Measurements from ENCODE around the gene PAK4.
"Not testable (repeated sequence)": the region's sequence is repeated elsewhere in the genome, so short reads cannot be mapped to it uniquely, and the experiment has no call there.

Gene PAK4

GRCh38 chr19:39130337-39131254 is 5.0 kb downstream of the PAK4 start:
- no peak for DNase-seq (ENCODE audit: low read depth)

- DNase-seq (ENCODE audit: low read depth), result no peak
These were observed 5.7 kb downstream of the PAK4 start for GRCh38 chr19:39131255-39131755.

GRCh38 chr19:39132344-39132969 is 6.9 kb downstream of the PAK4 start:
- DNase-seq (ENCODE audit: low read depth), result no peak

- no peak for DNase-seq (ENCODE audit: low read depth)
These were observed 8.1 kb downstream of the PAK4 start for GRCh38 chr19:39133431-39134270.

GRCh38 chr19:39135701-39136100 is 10.1 kb downstream of the PAK4 start:
- DNase-seq (ENCODE audit: low read depth), result no peak

GRCh38 chr19:39136225-39136940 is 10.8 kb downstream of the PAK4 start:
- DNase-seq (ENCODE audit: low read depth), result no peak

- no peak for DNase-seq (ENCODE audit: low read depth)
These were observed 11.5 kb downstream of the PAK4 start for GRCh38 chr19:39137131-39137530.

- no peak for DNase-seq (ENCODE audit: low read depth)
These were observed 12.9 kb downstream of the PAK4 start for GRCh38 chr19:39138221-39139211.

GRCh38 chr19:39139305-39139874 is 13.8 kb downstream of the PAK4 start:
- no peak for DNase-seq (ENCODE audit: low read depth)

- DNase-seq (ENCODE audit: low read depth), result no peak
These were observed 14.4 kb downstream of the PAK4 start for GRCh38 chr19:39139971-39140453.

GRCh38 chr19:39140594-39140993 is 15.0 kb downstream of the PAK4 start:
- DNase-seq (ENCODE audit: low read depth), result no peak

- DNase-seq (ENCODE audit: low read depth), result no peak
These were observed 16.3 kb downstream of the PAK4 start for GRCh38 chr19:39141929-39142328.

GRCh38 chr19:39142630-39143029 is 17.0 kb downstream of the PAK4 start:
- no peak for DNase-seq (ENCODE audit: low read depth)

- not testable (repeated sequence) for DNase-seq (ENCODE audit: low read depth)
These were observed 18.2 kb downstream of the PAK4 start for GRCh38 chr19:39143757-39144289.

GRCh38 chr19:39144290-39145071 is 18.9 kb downstream of the PAK4 start:
- DNase-seq (ENCODE audit: low read depth), result no peak

- DNase-seq (ENCODE audit: low read depth), result no peak
These were observed 19.8 kb downstream of the PAK4 start for GRCh38 chr19:39145180-39145953.

GRCh38 chr19:39146091-39146490 is 20.5 kb downstream of the PAK4 start:
- no peak for DNase-seq (ENCODE audit: low read depth)
